HepG2 (cell line): Measurements from ENCODE around the gene DEPDC5. TPM values are rescaled to one million over a fixed set of nuclear protein-coding genes. Genes with fewer than 3 reads are reported as not detected.

ENCODE experiments used
- ATAC-seq: fragments of 200-7000 bp; cut with Tn5 transposase; 3 replicates; pipeline ENCODE4 v1.9.1; 2020; ENCODE audit warnings: mild to moderate bottlenecking, moderate library complexity
- BruUV-seq: library from RNA; stranded (reverse); fragments of 400-500 nt; replicated peaks from 2 replicates; lab custom pipeline; 2021; lab: Mats Ljungman, UMichigan
- CTCF ChIA-PET: fragments of 300-600 bp; formaldehyde crosslinking; extraction: SDS; loops from one replicate; lab custom pipeline; 2021; ENCODE audit warnings: low total read pairs, inconsistent platforms, low intra/inter-chr PET ratio; lab: Yijun Ruan, JAX
- POLR2A ChIA-PET: fragments of 350-600 bp; sonication (Branson Sonifier 250); formaldehyde crosslinking; loops from one replicate; lab custom pipeline; 2020; ENCODE audit warnings: antibody characterized with exemption, inconsistent platforms; lab: Yijun Ruan, JAX
- DNase-seq: peaks from one replicate; pipeline ENCODE4 v3.0.0-alpha.2; 2015; ENCODE audit warnings: low spot score
- FAIRE-seq: peaks from 3 replicates; lab custom pipeline; 2011; peaks lifted over from hg19 to GRCh38; lab: Jason Lieb, UNC
- H2AFZ ChIP-seq: one replicate; pipeline ENCODE4 v1.6.1; 2011; ENCODE audit warnings: low read length, inconsistent platforms
- H3K27ac ChIP-seq: fragments of 300-600 bp; 3 replicates; pipeline ENCODE4 v1.8.0; 2011; ENCODE audit warnings: mixed run types, mild to moderate bottlenecking, mixed read lengths, low read length, inconsistent platforms; ENCODE audit not compliant: insufficient read depth; ENCODE audit errors: extremely low read length
- H3K27me3 ChIP-seq, 2 experiments: fragments of 200-600 bp in 1 of 2; 2 replicates in 1 of 2; 3 replicates in 1 of 2; pipeline versions ENCODE4 v1.6.0 to v1.8.0; 2011; ENCODE audit warnings: low read length in 2 of 2, mild to moderate bottlenecking in 2 of 2, moderate library complexity in 2 of 2, inconsistent platforms in 1 of 2; ENCODE audit not compliant: insufficient read depth in 2 of 2, control insufficient read depth in 1 of 2
- H3K36me3 ChIP-seq, 2 experiments: fragments of 200-600 bp in 1 of 2; replicated peaks in 1 of 2; 2 replicates in 1 of 2; 3 replicates in 1 of 2; pipeline versions ENCODE4 v1.5.1 to v1.8.0; 2011; ENCODE audit warnings: low read length in 2 of 2, inconsistent platforms in 1 of 2; ENCODE audit not compliant: insufficient read depth in 2 of 2, control insufficient read depth in 1 of 2
- H3K4me1 ChIP-seq: 2 replicates; pipeline ENCODE4 v1.5.1; 2012; ENCODE audit warnings: low read length, inconsistent platforms; ENCODE audit not compliant: insufficient read depth
- H3K4me2 ChIP-seq: 2 replicates; pipeline ENCODE4 v1.6.0; 2011; ENCODE audit warnings: low read depth, low read length, inconsistent platforms
- H3K4me3 ChIP-seq, 3 experiments: fragments of 200-600 bp in 1 of 3; sonication (generic), shearing (Covaris generic) in 1 of 3; replicated peaks in 1 of 3; 2 replicates each; pipeline ENCODE4 v1.5.1; 2011 to 2016; ENCODE audit warnings: low read length in 3 of 3, inconsistent platforms in 2 of 3, low read depth in 2 of 3, mild to moderate bottlenecking in 2 of 3, control low read depth in 1 of 3, mixed read lengths in 1 of 3; ENCODE audit not compliant: insufficient read depth in 1 of 3
- H3K79me2 ChIP-seq: one replicate; pipeline ENCODE4 v1.6.1; 2011; ENCODE audit warnings: low read length, inconsistent platforms; ENCODE audit not compliant: insufficient read depth
- H3K9ac ChIP-seq: 2 replicates; pipeline ENCODE4 v1.6.0; 2011; ENCODE audit warnings: mild to moderate bottlenecking, low read depth, low read length, inconsistent platforms; ENCODE audit not compliant: insufficient read depth
- H3K9me3 ChIP-seq: 2 replicates; pipeline ENCODE4 v1.5.1; 2012; ENCODE audit warnings: mild to moderate bottlenecking, low read length
- H4K20me1 ChIP-seq: 2 replicates; pipeline ENCODE4 v1.6.0; 2011; ENCODE audit warnings: inconsistent platforms, mild to moderate bottlenecking, low read length, moderate library complexity; ENCODE audit not compliant: insufficient read depth
- AFF4 ChIP-seq: sonication (generic); formaldehyde crosslinking; IDR thresholded peaks from 2 replicates; pipeline ENCODE4 v1.4.0; 2020; ENCODE audit warnings: missing genetic modification reagents
- JUN ChIP-seq: sonication (generic); formaldehyde crosslinking; IDR thresholded peaks from 2 replicates; pipeline ENCODE4 v1.4.0; 2020; ENCODE audit warnings: mild to moderate bottlenecking, missing genetic modification reagents
- RFX1 ChIP-seq: fragments of 450-650 bp; IDR thresholded peaks from 2 replicates; pipeline ENCODE4 v1.6.1; 2017
- ZNF660 ChIP-seq: sonication (generic); formaldehyde crosslinking; IDR thresholded peaks from 2 replicates; pipeline ENCODE4 v1.5.1; 2020; ENCODE audit warnings: mild to moderate bottlenecking, low read depth, missing genetic modification reagents, borderline replicate concordance
- WGBS: methylation state at CpG from one replicate; pipeline ENCODE4 v1.1.6; 2017; ENCODE audit warnings: low lambda C conversion rate; 5-methylcytosine and 5-hydroxymethylcytosine counted together
- in situ Hi-C: cut with HindIII; loops from 2 replicates; pipeline ENCODE4 v1.10.0; 2017; ENCODE audit warnings: low pct_unique_long_range_greater_than_20kb; ENCODE audit not compliant: extremely low pct_ligation_motif_present
- intact Hi-C: fragments of 100-400 bp; cut with micrococcal nuclease; formaldehyde crosslinking; loops from one replicate; pipeline ENCODE4 v1.10.0; 2022; ENCODE audit not compliant: unreplicated experiment
- polyA plus RNA-seq, 8 experiments: library from polyadenylated mRNA; depleted of rRNA in 3 of 8; stranded (reverse) in 7 of 8; unstranded in 1 of 8; fragments of >200 nt; fragmentation: Illumina TruSeq in 4 of 8; extraction: Trizol in 4 of 8; gene quantifications; 2 replicates each; pipeline versions ENCODE4 v1.2.1 to v1.2.3, GENCODE V29; 2011 to 2016; ENCODE audit warnings: low read depth in 4 of 8, missing spikeins in 1 of 8, mixed read lengths in 1 of 8; ENCODE audit not compliant: insufficient read depth in 1 of 8
- total RNA-seq, 5 experiments: library from RNA; depleted of rRNA; stranded (reverse); fragments of >200 nt; fragmentation: Illumina TruSeq; extraction: Trizol; gene quantifications; 2 replicates each; pipeline ENCODE4 v1.2.3, GENCODE V29; 2016; ENCODE audit warnings: low read depth in 1 of 5
- TF ChIP-seq, protein P1 (sequence below): sonication (generic); formaldehyde crosslinking; IDR thresholded peaks from 2 replicates; pipeline ENCODE4 v1.9.0; 2021; ENCODE audit warnings: missing genetic modification reagents, borderline replicate concordance

The DEPDC5 gene
- total and polyA plus RNA-seq, 2 of the 13 experiments (the other 11 are each of a cell fraction or from before 2014, with no cell fraction given), result 9.8 to 12.4 TPM

- 100% methylated on average over 2 of the region's 2 CpGs for WGBS
- no peaks in the 10 kb centered on the region; a peak in 1 of 5 replicates for H3K27me3 ChIP-seq
These were observed 145.1 kb downstream of the DEPDC5 start for GRCh38 chr22:31898926-31899325.

More at GRCh38 chr22:31898926-31899325, 145.1 kb downstream of the DEPDC5 start:
- FAIRE-seq, result no peak
- H3K79me2 ChIP-seq, result no peaks in the 10 kb centered on the region
- TF ChIP-seq, protein P1, sequence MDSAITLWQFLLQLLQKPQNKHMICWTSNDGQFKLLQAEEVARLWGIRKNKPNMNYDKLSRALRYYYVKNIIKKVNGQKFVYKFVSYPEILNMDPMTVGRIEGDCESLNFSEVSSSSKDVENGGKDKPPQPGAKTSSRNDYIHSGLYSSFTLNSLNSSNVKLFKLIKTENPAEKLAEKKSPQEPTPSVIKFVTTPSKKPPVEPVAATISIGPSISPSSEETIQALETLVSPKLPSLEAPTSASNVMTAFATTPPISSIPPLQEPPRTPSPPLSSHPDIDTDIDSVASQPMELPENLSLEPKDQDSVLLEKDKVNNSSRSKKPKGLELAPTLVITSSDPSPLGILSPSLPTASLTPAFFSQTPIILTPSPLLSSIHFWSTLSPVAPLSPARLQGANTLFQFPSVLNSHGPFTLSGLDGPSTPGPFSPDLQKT (CRISPR knock-in tag), result no peak
- TF ChIP-seq JUN (CRISPR knock-in tag) (no peak), ZNF660 (CRISPR knock-in tag) (no peak), RFX1 (peak; percentile 25; the same call in 1 of the 2 replicates), AFF4 (no peak)
- ChIA-PET CTCF (no interaction called here), POLR2A (no interaction called here)
- no peak for ATAC-seq
- peaks cover 12% of the 10 kb centered on the region for H3K4me1 ChIP-seq
- H3K9ac ChIP-seq, result no peak overlapping the region
- H3K36me3 ChIP-seq, result peaks cover 5 to 8% of the 10 kb centered on the region in 2 experiments; a peak in 3 of 5 replicates
- no peak overlapping the region for H3K4me2 ChIP-seq
- H3K27ac ChIP-seq, result no peak overlapping the region
- H4K20me1 ChIP-seq, result no peaks in the 10 kb centered on the region
- no TSS peak for BruUV-seq
- no peak overlapping the region for H3K4me3 ChIP-seq
- H3K9me3 ChIP-seq, result no peaks in the 10 kb centered on the region
- in situ Hi-C loops, result no loop called here
- DNase-seq, result no peak
- H2AFZ ChIP-seq, result no peak overlapping the region
- intact Hi-C loops, result no loop called here
